HuH-7 (cell line): ENCODE results near the gene MT1A.

Source experiments
- DNase-seq: peaks from one replicate; pipeline ENCODE4 v3.0.0; 2011; ENCODE audit warnings: low spot score

MT1A gene

GRCh38 chr16:56632156-56632847 lies 6.2 kb upstream of the MT1A start, which contains the start of gene MT1M:
Gene MT1M, plus strand, starts transcription at chr16:56632659. Its CDS starts 73 bp downstream, at chr16:56632732.
- no peak for DNase-seq

- no peak for DNase-seq
Measured at GRCh38 chr16:56632848-56633365, 5.6 kb upstream of the MT1A start.

GRCh38 chr16:56633535-56633934 lies 4.9 kb upstream of the MT1A start:
- no peak for DNase-seq

GRCh38 chr16:56634715-56635440 lies 3.6 kb upstream of the MT1A start:
- DNase-seq, result no peak

GRCh38 chr16:56635441-56635967 lies 3.0 kb upstream of the MT1A start:
- no peak for DNase-seq

GRCh38 chr16:56636616-56637413 lies 1.7 kb upstream of the MT1A start:
- no peak for DNase-seq

GRCh38 chr16:56639045-56639444 lies 579 bp downstream of the MT1A start:
- no peak for DNase-seq

- no peak for DNase-seq
Measured at GRCh38 chr16:56640076-56640475, 1.6 kb downstream of the MT1A start.

GRCh38 chr16:56641166-56641565 lies 2.7 kb downstream of the MT1A start:
- DNase-seq, result no peak

GRCh38 chr16:56643080-56643778 lies 4.8 kb downstream of the MT1A start:
- peak; percentile 63 for DNase-seq

- no peak for DNase-seq
Measured at GRCh38 chr16:56643833-56644232, 5.4 kb downstream of the MT1A start.

- DNase-seq, result no peak
Measured at GRCh38 chr16:56645311-56645710, 6.8 kb downstream of the MT1A start.

GRCh38 chr16:56645838-56646237 lies 7.4 kb downstream of the MT1A start:
- no peak for DNase-seq

- no peak for DNase-seq
Measured at GRCh38 chr16:56647641-56648431, 9.4 kb downstream of the MT1A start.

- no peak for DNase-seq
Measured at GRCh38 chr16:56649271-56649670, 10.8 kb downstream of the MT1A start.

GRCh38 chr16:56649820-56650219 lies 11.4 kb downstream of the MT1A start:
- DNase-seq, result no peak

- no peak for DNase-seq
Measured at GRCh38 chr16:56651586-56651985, 13.1 kb downstream of the MT1A start, which contains the start of gene MT1B. Gene MT1B, plus strand, starts transcription at chr16:56651886. Its CDS starts 68 bp downstream, at chr16:56651954.

GRCh38 chr16:56652600-56652999 lies 14.1 kb downstream of the MT1A start:
- no peak for DNase-seq

- no peak for DNase-seq
Measured at GRCh38 chr16:56653218-56653617, 14.8 kb downstream of the MT1A start.

- DNase-seq, result peak; percentile 84
Measured at GRCh38 chr16:56657555-56658326, 19.3 kb downstream of the MT1A start, which contains the start of gene MT1F. Gene MT1F, plus strand, starts transcription at chr16:56657959. Its CDS starts 100 bp downstream, at chr16:56658059.
